Ovary (tissue), 3 donors: ENCODE measurements around the gene DCLRE1C.

Experiments
- CTCF ChIP-seq, 3 donors: fragments of 450-650 bp in 2 of 3; fragments of 200-600 bp in 1 of 3; IDR thresholded peaks; one replicate each; pipeline versions ENCODE4 v1.5.1 to v1.8.0; 2016 to 2022; ENCODE audit warnings: antibody characterized with exemption in 3 of 3, mild to moderate bottlenecking in 1 of 3
- POLR2A ChIP-seq: fragments of 450-650 bp; IDR thresholded peaks from one replicate; pipeline ENCODE4 v1.6.1; 2017; ENCODE audit warnings: antibody characterized with exemption, mild to moderate bottlenecking, moderate library complexity
- donor health status: DM: no; HTN: no; CAD: no.

- no peak for TF ChIP-seq CTCF (IDR thresholded peaks at IDR 0.05)
- no peak for TF ChIP-seq POLR2A
Observed at GRCh38 chr10:14909101-14909500, 44.8 kb downstream of the DCLRE1C start.
